Breast epithelium (tissue), 4 donors: ENCODE results near the gene CD3D. TPM values are rescaled to one million over a fixed set of nuclear protein-coding genes. Genes with fewer than 3 reads are reported as not detected.

Experiments used
- DNase-seq, 2 donors: peaks; one replicate each; pipeline ENCODE4 v3.0.0-alpha.2; 2019; ENCODE audit warnings: low spot score in 2 of 2
- H3K27ac ChIP-seq, 2 donors: fragments of 200-600 bp; sonication (generic) in 1 of 2; one replicate each; pipeline ENCODE4 v1.5.1; 2016 to 2019; ENCODE audit warnings: mild to moderate bottlenecking in 1 of 2
- H3K27me3 ChIP-seq, 2 donors: fragments of 200-600 bp; sonication (generic) in 1 of 2; one replicate each; pipeline versions ENCODE4 v1.5.1 to v1.6.0; 2017 to 2019; ENCODE audit warnings: control low read depth in 1 of 2, mild to moderate bottlenecking in 1 of 2
- H3K36me3 ChIP-seq: fragments of 200-600 bp; one replicate; pipeline ENCODE4 v1.5.1; 2019
- H3K4me1 ChIP-seq, 2 donors: fragments of 200-600 bp; sonication (generic); one replicate each; pipeline ENCODE4 v1.5.1; 2016 to 2019; ENCODE audit warnings: control low read depth in 1 of 2
- H3K4me3 ChIP-seq, 3 donors: fragments of 200-600 bp; sonication (generic); 1 replicate in 2 of 3; 2 replicates in 1 of 3; pipeline ENCODE4 v1.5.1; 2016 to 2019; ENCODE audit warnings: mild to moderate bottlenecking in 3 of 3, moderate library complexity in 2 of 3
- H3K9me3 ChIP-seq, 2 donors: fragments of 200-600 bp; sonication (generic) in 1 of 2; one replicate each; pipeline ENCODE4 v1.5.1; 2016 to 2019; ENCODE audit warnings: control low read depth in 1 of 2
- POLR2A ChIP-seq: fragments of 450-650 bp; IDR thresholded peaks from one replicate; pipeline ENCODE4 v1.6.1; 2016; ENCODE audit warnings: antibody characterized with exemption, mild to moderate bottlenecking, moderate library complexity
- POLR2AphosphoS5 ChIP-seq, 3 donors: sonication (generic); formaldehyde crosslinking; IDR thresholded peaks; one replicate each; pipeline ENCODE4 v1.6.1; 2017; ENCODE audit warnings: antibody characterized with exemption in 3 of 3
- intact Hi-C: fragments of 100-400 bp; cut with DNase I; formaldehyde crosslinking; loops from one replicate; pipeline ENCODE4 v1.15.1; 2023; ENCODE audit warnings: low total_unique reads
- total RNA-seq, 3 donors: library from RNA; depleted of rRNA; stranded (reverse); fragments of >200 nt; gene quantifications; one replicate each; pipeline ENCODE4 v1.1.0, GENCODE V29; 2016
- TF ChIP-seq, protein P1 (sequence below), 3 donors: fragments of 450-650 bp; IDR thresholded peaks; one replicate each; pipeline ENCODE4 v1.5.1; 2016 to 2017; ENCODE audit warnings: antibody characterized with exemption in 3 of 3, mild to moderate bottlenecking in 3 of 3, moderate library complexity in 3 of 3

CD3D gene
- total RNA-seq, 3 donors from 2014 or later = 2.6 to 4.8 (median 3.5) TPM

- TF ChIP-seq POLR2A = no peak
- TF ChIP-seq POLR2AphosphoS5 (IDR thresholded peaks at IDR 0.05) = no peak
- TF ChIP-seq, protein P1, sequence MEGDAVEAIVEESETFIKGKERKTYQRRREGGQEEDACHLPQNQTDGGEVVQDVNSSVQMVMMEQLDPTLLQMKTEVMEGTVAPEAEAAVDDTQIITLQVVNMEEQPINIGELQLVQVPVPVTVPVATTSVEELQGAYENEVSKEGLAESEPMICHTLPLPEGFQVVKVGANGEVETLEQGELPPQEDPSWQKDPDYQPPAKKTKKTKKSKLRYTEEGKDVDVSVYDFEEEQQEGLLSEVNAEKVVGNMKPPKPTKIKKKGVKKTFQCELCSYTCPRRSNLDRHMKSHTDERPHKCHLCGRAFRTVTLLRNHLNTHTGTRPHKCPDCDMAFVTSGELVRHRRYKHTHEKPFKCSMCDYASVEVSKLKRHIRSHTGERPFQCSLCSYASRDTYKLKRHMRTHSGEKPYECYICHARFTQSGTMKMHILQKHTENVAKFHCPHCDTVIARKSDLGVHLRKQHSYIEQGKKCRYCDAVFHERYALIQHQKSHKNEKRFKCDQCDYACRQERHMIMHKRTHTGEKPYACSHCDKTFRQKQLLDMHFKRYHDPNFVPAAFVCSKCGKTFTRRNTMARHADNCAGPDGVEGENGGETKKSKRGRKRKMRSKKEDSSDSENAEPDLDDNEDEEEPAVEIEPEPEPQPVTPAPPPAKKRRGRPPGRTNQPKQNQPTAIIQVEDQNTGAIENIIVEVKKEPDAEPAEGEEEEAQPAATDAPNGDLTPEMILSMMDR (IDR thresholded peaks at IDR 0.05) = no peak
- intact Hi-C loops = no loop called here
- H3K9me3 ChIP-seq = no peaks in the 10 kb centered on the region
Observed at GRCh38 chr11:118325283-118325682, 17.2 kb downstream of the CD3D start.

DNA sequence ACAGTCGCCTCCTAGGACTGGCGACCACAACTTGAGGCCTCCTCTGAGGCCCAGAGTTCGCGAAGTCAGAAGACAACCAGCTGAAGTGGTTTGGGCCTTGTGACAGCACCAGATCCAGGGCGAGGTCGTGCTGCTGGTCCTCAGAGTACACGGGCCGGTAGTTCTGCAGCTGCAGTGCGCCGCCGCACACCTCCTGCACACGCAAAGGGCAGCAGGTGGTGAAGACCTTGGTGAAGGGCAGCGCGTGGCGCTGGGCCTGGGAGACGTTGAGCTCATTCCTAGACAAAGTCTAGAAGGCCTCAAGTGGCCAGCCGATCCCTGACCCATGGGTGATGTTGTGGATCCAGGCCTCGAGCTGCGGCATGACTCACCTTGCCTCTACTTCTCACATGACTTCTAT, 19.8 kb downstream of the CD3D start:
- no peak for DNase-seq
- Histone ChIP-seq H3K4me3 (no peak overlapping the region), H3K27ac (no peak overlapping the region), H3K36me3 (no peaks in the 10 kb centered on the region), H3K27me3 (no peaks in the 10 kb centered on the region), H3K4me1 (no peaks in the 10 kb centered on the region), H3K9me3 (no peaks in the 10 kb centered on the region)
- intact Hi-C loops = no loop called here
- TF ChIP-seq POLR2A (no peak), POLR2AphosphoS5 (IDR thresholded peaks at IDR 0.05) (no peak)
- TF ChIP-seq, protein P1 (IDR thresholded peaks at IDR 0.05) = no peak

More at GRCh38 chr11:118325283-118325682, 17.2 kb downstream of the CD3D start:
- Histone ChIP-seq H3K27ac (no peak overlapping the region), H3K4me1 (no peaks in the 10 kb centered on the region), H3K36me3 (no peaks in the 10 kb centered on the region), H3K27me3 (no peaks in the 10 kb centered on the region), H3K4me3 (no peak overlapping the region)
- DNase-seq = no peak

DNA sequence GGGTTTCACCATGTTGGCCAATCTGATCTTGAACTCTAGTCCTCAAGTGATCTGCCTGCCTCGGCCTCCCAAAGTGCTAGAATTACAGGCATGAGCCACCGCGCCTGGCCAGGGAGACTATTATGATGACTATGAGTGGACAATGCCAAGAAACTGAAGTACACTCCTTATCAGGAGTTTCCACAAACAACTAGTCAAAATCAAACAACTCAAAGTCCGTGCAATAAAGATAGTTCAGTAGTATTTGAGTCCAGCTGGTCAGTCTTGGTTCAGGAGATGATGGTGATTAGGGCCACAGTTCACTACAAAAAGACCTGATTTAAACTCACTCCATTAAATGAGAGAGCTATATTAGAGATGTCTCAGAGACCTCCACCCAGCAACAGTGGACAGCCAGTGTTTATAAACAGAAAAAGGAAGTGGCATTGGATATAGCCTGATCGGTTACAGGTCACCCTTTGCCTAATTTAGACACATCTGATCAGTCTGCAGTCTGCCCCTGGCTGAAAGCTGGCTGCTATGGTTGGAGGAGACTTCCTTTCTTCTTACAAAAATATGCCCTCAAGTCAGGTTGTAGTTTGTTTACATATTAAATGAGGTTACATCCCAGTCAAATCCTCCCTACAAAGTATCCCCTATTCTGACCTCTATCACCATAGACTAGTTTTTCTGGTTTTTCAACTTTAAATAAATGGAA, 21.0 kb downstream of the CD3D start:
- DNase-seq = no peak
- TF ChIP-seq, protein P1 (IDR thresholded peaks at IDR 0.05) = no peak
- TF ChIP-seq POLR2A = no peak
- no peak for TF ChIP-seq POLR2AphosphoS5 (IDR thresholded peaks at IDR 0.05)
- no peaks in the 10 kb centered on the region for H3K27me3 ChIP-seq
- H3K4me3 ChIP-seq = no peak overlapping the region
- no peaks in the 10 kb centered on the region for H3K9me3 ChIP-seq
- intact Hi-C loops = no loop called here
- no peaks in the 10 kb centered on the region for H3K36me3 ChIP-seq
- no peaks in the 10 kb centered on the region for H3K4me1 ChIP-seq
- H3K27ac ChIP-seq = no peak overlapping the region

- H3K36me3 ChIP-seq = no peaks in the 10 kb centered on the region
- H3K4me3 ChIP-seq = no peak overlapping the region
- intact Hi-C loops = no loop called here
- H3K4me1 ChIP-seq = no peaks in the 10 kb centered on the region
- H3K9me3 ChIP-seq = no peaks in the 10 kb centered on the region
- no peak overlapping the region for H3K27ac ChIP-seq
- no peak for DNase-seq
- H3K27me3 ChIP-seq = no peaks in the 10 kb centered on the region
- no peak for TF ChIP-seq POLR2AphosphoS5 (IDR thresholded peaks at IDR 0.05)
- TF ChIP-seq POLR2A = no peak
- TF ChIP-seq, protein P1 (IDR thresholded peaks at IDR 0.05) = no peak
Observed at GRCh38 chr11:118320515-118320914, 22.0 kb downstream of the CD3D start.

- Histone ChIP-seq H3K4me1 (no peaks in the 10 kb centered on the region), H3K27ac (no peak overlapping the region), H3K9me3 (no peaks in the 10 kb centered on the region), H3K36me3 (no peaks in the 10 kb centered on the region), H3K4me3 (no peak overlapping the region), H3K27me3 (no peaks in the 10 kb centered on the region)
- DNase-seq = no peak
- intact Hi-C loops = no loop called here
- TF ChIP-seq, protein P1 (IDR thresholded peaks at IDR 0.05) = no peak
- TF ChIP-seq POLR2AphosphoS5 (IDR thresholded peaks at IDR 0.05) (no peak), POLR2A (no peak)
Observed at GRCh38 chr11:118319337-118319707, 23.2 kb downstream of the CD3D start.
